ENCODE measurements around the gene STARD3. TPM values are rescaled to one million over a fixed set of nuclear protein-coding genes. Genes with fewer than 3 reads are reported as not detected.

STARD3 gene
- total and polyA plus RNA-seq, 2 of the 13 experiments (the other 11 are each of a cell fraction or from before 2014, with no cell fraction given) = 34.6 to 100 TPM

- TF ChIP-seq FUBP1 (CRISPR knock-in tag; IDR thresholded peaks at IDR 0.05; ENCODE audit: borderline replicate concordance) (no peak), KLF13 (CRISPR knock-in tag; IDR thresholded peaks at IDR 0.05) (no peak), ZHX1 (CRISPR knock-in tag; IDR thresholded peaks at IDR 0.05; ENCODE audit: low read depth) (no peak), MAF1 (CRISPR knock-in tag; IDR thresholded peaks at IDR 0.05; ENCODE audit: borderline replicate concordance) (no peak), ZNF160 (CRISPR knock-in tag; IDR thresholded peaks at IDR 0.05) (no peak), ZNF281 (CRISPR knock-in tag; IDR thresholded peaks at IDR 0.05; ENCODE audit: borderline replicate concordance) (no peak), SALL2 (CRISPR knock-in tag; IDR thresholded peaks at IDR 0.05) (no peak), ZBTB10 (CRISPR knock-in tag; IDR thresholded peaks at IDR 0.05; ENCODE audit: borderline replicate concordance) (no peak), SMARCE1 (IDR thresholded peaks at IDR 0.05; ENCODE audit: borderline replicate concordance) (no peak), CEBPB (IDR thresholded peaks at IDR 0.05; ENCODE audit: borderline replicate concordance, low read depth, low read length) (peak; percentile 91), HOMEZ (CRISPR knock-in tag; IDR thresholded peaks at IDR 0.05; ENCODE audit: low read depth) (no peak)
- TF ChIP-seq, protein P1, sequence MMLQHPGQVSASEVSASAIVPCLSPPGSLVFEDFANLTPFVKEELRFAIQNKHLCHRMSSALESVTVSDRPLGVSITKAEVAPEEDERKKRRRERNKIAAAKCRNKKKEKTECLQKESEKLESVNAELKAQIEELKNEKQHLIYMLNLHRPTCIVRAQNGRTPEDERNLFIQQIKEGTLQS (CRISPR knock-in tag; IDR thresholded peaks at IDR 0.05) = no peak
Measured at GRCh38 chr17:39702901-39703893, 66.3 kb downstream of the STARD3 start (continued).

Measured in HepG2 (cell line).